K562 (cell line): ENCODE measurements around the gene TJP3. TPM values are rescaled to one million over a fixed set of nuclear protein-coding genes. Genes with fewer than 3 reads are reported as not detected.
A peak's percentile ranks its signal among the peaks of the same experiment; 100 is the strongest.

Experiments used
- CLOCK ChIP-seq: fragments of 250-450 bp; sonication (Bioruptor Pico); IDR thresholded peaks from 2 replicates; pipeline ENCODE4 v1.4.0; 2020; ENCODE audit warnings: mild to moderate bottlenecking, moderate library complexity, borderline replicate concordance
- CREM ChIP-seq: IDR thresholded peaks from 2 replicates; pipeline ENCODE4 v1.6.1; 2014; ENCODE audit warnings: antibody characterized with exemption, low read depth
- EGR1 ChIP-seq: fragments of 450-650 bp; conservative IDR thresholded peaks from 2 replicates; pipeline ENCODE4 v1.6.1; 2017; ENCODE audit warnings: mild to moderate bottlenecking
- HMBOX1 ChIP-seq: sonication (generic); IDR thresholded peaks from 2 replicates; pipeline ENCODE4 v1.6.1; 2016
- NONO ChIP-seq, 2 experiments: fragments of 200-400 bp in 1 of 2; fragments of 450-650 bp in 1 of 2; formaldehyde crosslinking in 1 of 2; IDR thresholded peaks; 2 replicates each; pipeline ENCODE4 v1.6.1; 2017; ENCODE audit warnings: low read depth in 2 of 2, mild to moderate bottlenecking in 2 of 2, moderate library complexity in 2 of 2, low read length in 1 of 2
- SIRT6 ChIP-seq: IDR thresholded peaks from one replicate; pipeline ENCODE4 v1.6.1; 2012; ENCODE audit warnings: low read depth, mild to moderate bottlenecking, control low read depth, inconsistent platforms, low read length, moderate library complexity
- ZNF143 ChIP-seq: sonication (generic); formaldehyde crosslinking; IDR thresholded peaks from 2 replicates; pipeline ENCODE4 v1.9.0; 2022; ENCODE audit warnings: mild to moderate bottlenecking, missing genetic modification reagents
- ZNF407 ChIP-seq: fragments of 450-650 bp; IDR thresholded peaks from 2 replicates; pipeline ENCODE4 v1.6.1; 2016; ENCODE audit warnings: low read depth
- ZNF589 ChIP-seq: fragments of 200-800 bp; sonication (Bioruptor generic); IDR thresholded peaks from 2 replicates; pipeline ENCODE4 v1.6.1; 2016; ENCODE audit warnings: low read depth, missing genetic modification characterization, missing compliant biosample characterization
- polyA plus RNA-seq, 8 experiments: library from polyadenylated mRNA; depleted of rRNA in 4 of 8; stranded (reverse) in 5 of 8; unstranded in 3 of 8; fragments of >200 nt; fragmentation: Nextera tagmentation in 2 of 8; fragmentation: Illumina TruSeq in 1 of 8; extraction: Ambion mirVana in 2 of 8; extraction: Trizol in 1 of 8; gene quantifications; 2 replicates each; pipeline versions ENCODE4 v1.2.1 to v1.2.3, GENCODE V29; 2011 to 2014; ENCODE audit warnings: inconsistent platforms in 1 of 8, missing spikeins in 1 of 8
- total RNA-seq, 7 experiments: library from RNA; depleted of rRNA in 6 of 7; stranded (reverse); fragments of >200 nt in 6 of 7; fragmentation: Illumina TruSeq in 2 of 7; extraction: Trizol in 2 of 7; gene quantifications; 2 replicates each; pipeline versions ENCODE4 v1.2.1 to v1.2.3, GENCODE V29; 2011 to 2021; ENCODE audit warnings: low replicate concordance in 1 of 7

The TJP3 gene
- total and polyA plus RNA-seq, 9 of the 15 experiments (the other 6 are each of a cell fraction or from before 2014, with no cell fraction given): 0.11 to 2.4 (median 0.57) TPM; not detected in 1

- peak in 1 of 2 experiments; percentile 51; a peak in 1 of 4 replicates for TF ChIP-seq NONO (IDR thresholded peaks at IDR 0.05; ENCODE audit: low read depth in 2 of 2, low read length in 1 of 2)
- no peak for TF ChIP-seq ZNF589 (CRISPR knock-in tag)
- TF ChIP-seq ZNF407: no peak
- TF ChIP-seq SIRT6: no peak
- peak; percentile 85 for TF ChIP-seq CREM
- no peak for TF ChIP-seq ZNF143 (CRISPR knock-in tag)
- TF ChIP-seq EGR1: peak; percentile 79
- no peak for TF ChIP-seq CLOCK
- no peak for TF ChIP-seq HMBOX1
These were observed 13.1 kb downstream of the TJP3 start (continued) for GRCh38 chr19:3721131-3721886.
